GM12865 (cell line): ENCODE data around the gene PALLD.
A peak's percentile ranks its signal among the peaks of the same experiment; 100 is the strongest.

Experiments
- DNase-seq: peaks from one replicate; pipeline ENCODE4 v3.0.0; 2010; ENCODE audit warnings: low read depth
- H3K4me3 ChIP-seq: 2 replicates; pipeline ENCODE4 v1.5.1; 2011; ENCODE audit warnings: mild to moderate bottlenecking, low read depth, low read length, control low read depth
- CTCF ChIP-seq: IDR thresholded peaks from 2 replicates; pipeline ENCODE4 v1.5.1; 2011; ENCODE audit warnings: low read length, control low read depth, low read depth, inconsistent platforms; ENCODE audit not compliant: insufficient read depth; ENCODE audit errors: missing control alignments

The PALLD gene

GRCh38 chr4:168707205-168707604 is 210.4 kb downstream of the PALLD start:
- no peak for TF ChIP-seq CTCF
- DNase-seq, result no peak
- no peak overlapping the region for H3K4me3 ChIP-seq

GRCh38 chr4:168708108-168708507 is 211.3 kb downstream of the PALLD start:
- DNase-seq, result no peak
- H3K4me3 ChIP-seq, result no peak overlapping the region
- no peak for TF ChIP-seq CTCF

- DNase-seq, result peak; percentile 21
Measured at GRCh38 chr4:168710353-168710946, 213.6 kb downstream of the PALLD start.

GRCh38 chr4:168711197-168712140 is 214.6 kb downstream of the PALLD start:
- DNase-seq, result no peak
- no peak overlapping the region for H3K4me3 ChIP-seq

More at GRCh38 chr4:168710353-168710946, 213.6 kb downstream of the PALLD start:
- TF ChIP-seq CTCF, result no peak
- H3K4me3 ChIP-seq, result no peak overlapping the region

GRCh38 chr4:168712316-168712890 is 215.6 kb downstream of the PALLD start:
- DNase-seq, result no peak
- no peak for TF ChIP-seq CTCF
- no peak overlapping the region for H3K4me3 ChIP-seq

More at GRCh38 chr4:168711197-168712140, 214.6 kb downstream of the PALLD start:
- no peak for TF ChIP-seq CTCF

GRCh38 chr4:168713253-168713652 is 216.4 kb downstream of the PALLD start:
- no peak overlapping the region for H3K4me3 ChIP-seq
- no peak for DNase-seq
- TF ChIP-seq CTCF, result no peak
